Measurements from ENCODE around the gene LINGO1. TPM values are rescaled to one million over a fixed set of nuclear protein-coding genes. Genes with fewer than 3 reads are reported as not detected.

LINGO1 gene
- total and polyA plus RNA-seq, 2 donors (not counting 1 experiment from before 2014, with no cell fraction given), result not detected

DNA sequence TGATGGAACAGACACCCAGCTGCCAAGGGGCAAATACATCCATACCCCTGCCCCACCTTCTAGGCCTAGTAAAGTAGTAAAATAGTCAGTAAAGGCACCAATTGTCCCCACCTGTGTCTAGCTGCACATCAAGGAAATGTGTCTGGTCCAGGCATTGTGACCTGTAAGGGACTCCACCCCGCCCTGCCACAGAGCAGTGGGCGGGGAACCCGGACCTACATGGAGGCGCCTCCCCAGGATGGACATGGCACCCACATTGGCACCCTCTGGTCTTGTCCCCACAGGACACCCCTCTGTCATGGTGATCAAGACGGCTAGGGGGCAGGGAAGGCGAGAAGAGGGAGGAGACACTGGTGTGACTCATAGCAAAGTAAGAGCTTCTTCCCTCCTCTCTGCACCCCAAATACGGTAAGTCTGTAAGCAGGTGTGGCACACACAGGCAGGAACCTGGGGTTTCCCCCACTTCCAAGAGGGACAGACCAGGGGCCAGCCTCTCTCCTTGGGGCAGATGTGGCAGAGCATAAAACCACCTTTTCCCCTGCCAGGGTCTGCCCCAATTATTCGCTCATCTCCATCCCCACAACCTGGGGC lies 13.5 kb upstream of the LINGO1 start:
- Histone ChIP-seq H3K9ac (ENCODE audit: low read length) (no peak overlapping the region), H3K9me3 (ENCODE audit: control extremely low read depth in 1 of 3, control insufficient read depth in 2 of 3, insufficient read depth in 1 of 3, low read length in 2 of 3) (no peaks in the 10 kb centered on the region), H3K27me3 (replicated peaks in 1 of 4; ENCODE audit: control extremely low read depth in 1 of 4, control insufficient read depth in 3 of 4, insufficient read depth in 4 of 4, low read length in 3 of 4) (peaks cover 0 to 2% (median 0%) of the 10 kb centered on the region in 4 experiments), H3K4me2 (replicated peaks; ENCODE audit: low read depth, low read length, poor library complexity, severe bottlenecking) (no peak overlapping the region), H4K20me1 (ENCODE audit: control insufficient read depth, insufficient read depth, low read length, poor library complexity, severe bottlenecking) (no peaks in the 10 kb centered on the region), H2AFZ (ENCODE audit: insufficient read depth, low read depth, low read length, poor library complexity, severe bottlenecking) (no peak overlapping the region), H3K79me2 (ENCODE audit: control insufficient read depth, insufficient read depth, low read length) (no peaks in the 10 kb centered on the region), H3K27ac (ENCODE audit: low read length in 2 of 2) (no peak overlapping the region), H3K36me3 (replicated peaks in 1 of 2; ENCODE audit: control extremely low read depth in 1 of 2, control insufficient read depth in 1 of 2, extremely low read depth in 1 of 2, insufficient read depth in 2 of 2, low read length in 1 of 2) (no peaks in the 10 kb centered on the region), H3K4me1 (ENCODE audit: control insufficient read depth in 2 of 2, insufficient read depth in 2 of 2, low read length in 2 of 2) (no peaks in the 10 kb centered on the region), H3K4me3 (ENCODE audit: control extremely low read depth in 1 of 5, extremely low read depth in 1 of 5, insufficient read depth in 1 of 5, low read depth in 2 of 5, low read length in 4 of 5) (no peak overlapping the region)
- no peak for DNase-seq
- no peaks in the 10 kb centered on the region for H3K4me1 Mint-ChIP-seq
- WGBS (ENCODE audit: insufficient coverage), result 85% methylated on average over 4 of the region's 8 CpGs
- H3K27me3 Mint-ChIP-seq, result peaks cover 11% of the 10 kb centered on the region
- CTCF ChIA-PET, result interaction anchor here (3.6 kb wide), 1 partner anchor 12 kb away, joined by 12 read pairs; no protein-coding TSS in a partner anchor
- no peak overlapping the region for H3K27ac Mint-ChIP-seq
- H3K4me3 Mint-ChIP-seq, result no peak overlapping the region
- no peak for TF ChIP-seq EZH2 (IDR thresholded peaks at IDR 0.05; ENCODE audit: borderline replicate concordance, insufficient read depth, low read depth, low read length, poor library complexity, severe bottlenecking)
- TF ChIP-seq, protein P1, sequence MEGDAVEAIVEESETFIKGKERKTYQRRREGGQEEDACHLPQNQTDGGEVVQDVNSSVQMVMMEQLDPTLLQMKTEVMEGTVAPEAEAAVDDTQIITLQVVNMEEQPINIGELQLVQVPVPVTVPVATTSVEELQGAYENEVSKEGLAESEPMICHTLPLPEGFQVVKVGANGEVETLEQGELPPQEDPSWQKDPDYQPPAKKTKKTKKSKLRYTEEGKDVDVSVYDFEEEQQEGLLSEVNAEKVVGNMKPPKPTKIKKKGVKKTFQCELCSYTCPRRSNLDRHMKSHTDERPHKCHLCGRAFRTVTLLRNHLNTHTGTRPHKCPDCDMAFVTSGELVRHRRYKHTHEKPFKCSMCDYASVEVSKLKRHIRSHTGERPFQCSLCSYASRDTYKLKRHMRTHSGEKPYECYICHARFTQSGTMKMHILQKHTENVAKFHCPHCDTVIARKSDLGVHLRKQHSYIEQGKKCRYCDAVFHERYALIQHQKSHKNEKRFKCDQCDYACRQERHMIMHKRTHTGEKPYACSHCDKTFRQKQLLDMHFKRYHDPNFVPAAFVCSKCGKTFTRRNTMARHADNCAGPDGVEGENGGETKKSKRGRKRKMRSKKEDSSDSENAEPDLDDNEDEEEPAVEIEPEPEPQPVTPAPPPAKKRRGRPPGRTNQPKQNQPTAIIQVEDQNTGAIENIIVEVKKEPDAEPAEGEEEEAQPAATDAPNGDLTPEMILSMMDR (IDR thresholded peaks at IDR 0.05), result no peak
- POLR2A ChIA-PET, result no interaction called here
- intact Hi-C loops (cut with micrococcal nuclease), result no loop called here
- no peak for ATAC-seq (ENCODE audit: low read depth)
- no peaks in the 10 kb centered on the region for H3K9me3 Mint-ChIP-seq (ENCODE audit: insufficient read depth)

DNA sequence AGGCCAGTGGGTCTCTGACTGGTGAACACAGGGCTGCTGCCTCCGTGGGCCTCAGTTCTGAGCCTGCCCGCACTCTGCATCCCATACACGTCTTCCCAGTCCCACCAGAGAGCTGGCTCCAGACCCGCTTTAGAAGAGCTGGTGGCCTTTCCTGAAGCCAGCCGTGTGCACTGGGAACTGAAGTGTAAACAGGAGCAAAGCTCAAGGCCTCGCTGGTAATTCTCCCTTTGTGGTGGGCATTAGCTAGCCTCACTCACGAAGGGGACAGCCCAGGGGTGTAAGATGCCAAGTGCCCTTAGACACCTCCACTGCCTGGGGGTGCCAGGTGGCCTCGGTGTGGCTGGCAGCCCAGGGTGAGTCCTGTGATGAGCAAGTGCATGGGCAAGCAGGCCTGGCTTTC lies 12.9 kb upstream of the LINGO1 start:
- peaks cover 11% of the 10 kb centered on the region for H3K27me3 Mint-ChIP-seq
- CTCF ChIA-PET, result interaction anchor here (3.6 kb wide), 1 partner anchor 11 kb away, joined by 12 read pairs; no protein-coding TSS in a partner anchor
- 90% methylated on average over 8 of the region's 8 CpGs for WGBS (ENCODE audit: insufficient coverage)

More for the DNA sequence above, 12.9 kb upstream of the LINGO1 start:
- H2AFZ ChIP-seq (ENCODE audit: insufficient read depth, low read depth, low read length, poor library complexity, severe bottlenecking), result no peak overlapping the region
- Mint-ChIP-seq H3K4me1 (no peaks in the 10 kb centered on the region), H3K4me3 (no peak overlapping the region), H3K27ac (no peak overlapping the region), H3K9me3 (ENCODE audit: insufficient read depth) (no peaks in the 10 kb centered on the region)
- TF ChIP-seq, protein P1 (IDR thresholded peaks at IDR 0.05), result no peak
- no peak for TF ChIP-seq EZH2 (IDR thresholded peaks at IDR 0.05; ENCODE audit: borderline replicate concordance, insufficient read depth, low read depth, low read length, poor library complexity, severe bottlenecking)
- POLR2A ChIA-PET, result no interaction called here
- H3K36me3 ChIP-seq (replicated peaks in 1 of 2; ENCODE audit: control extremely low read depth in 1 of 2, control insufficient read depth in 1 of 2, extremely low read depth in 1 of 2, insufficient read depth in 2 of 2, low read length in 1 of 2), result no peaks in the 10 kb centered on the region
- DNase-seq (no peak), ATAC-seq (ENCODE audit: low read depth) (no peak)
- no peak overlapping the region for H3K27ac ChIP-seq (ENCODE audit: low read length in 2 of 2)
- peaks cover 0 to 2% (median 0%) of the 10 kb centered on the region in 4 experiments for H3K27me3 ChIP-seq (replicated peaks in 1 of 4; ENCODE audit: control extremely low read depth in 1 of 4, control insufficient read depth in 3 of 4, insufficient read depth in 4 of 4, low read length in 3 of 4)
- no peaks in the 10 kb centered on the region for H3K4me1 ChIP-seq (ENCODE audit: control insufficient read depth in 2 of 2, insufficient read depth in 2 of 2, low read length in 2 of 2)
- H3K9me3 ChIP-seq (ENCODE audit: control extremely low read depth in 1 of 3, control insufficient read depth in 2 of 3, insufficient read depth in 1 of 3, low read length in 2 of 3), result no peaks in the 10 kb centered on the region
- H4K20me1 ChIP-seq (ENCODE audit: control insufficient read depth, insufficient read depth, low read length, poor library complexity, severe bottlenecking), result no peaks in the 10 kb centered on the region
- no peak overlapping the region for H3K9ac ChIP-seq (ENCODE audit: low read length)
- H3K79me2 ChIP-seq (ENCODE audit: control insufficient read depth, insufficient read depth, low read length), result no peaks in the 10 kb centered on the region
- no peak overlapping the region for H3K4me3 ChIP-seq (ENCODE audit: control extremely low read depth in 1 of 5, extremely low read depth in 1 of 5, insufficient read depth in 1 of 5, low read depth in 2 of 5, low read length in 4 of 5)
- intact Hi-C loops (cut with micrococcal nuclease), result no loop called here
- H3K4me2 ChIP-seq (replicated peaks; ENCODE audit: low read depth, low read length, poor library complexity, severe bottlenecking), result no peak overlapping the region

Data from B cell (primary cell).